Large intestine (tissue), 3 donors: ENCODE results near the gene CDH8. TPM values are rescaled to one million over a fixed set of nuclear protein-coding genes. Genes with fewer than 3 reads are reported as not detected.

Experiments used
- DNase-seq, 2 donors: peaks; one replicate each; pipeline versions ENCODE4 v3.0.0 to v3.0.0-alpha.2; 2013
- H3K27ac ChIP-seq: one replicate; pipeline ENCODE4 v1.5.1; 2013; ENCODE audit warnings: low read length
- H3K27me3 ChIP-seq: 2 replicates; pipeline ENCODE4 v1.6.1; 2013; ENCODE audit warnings: low read length; ENCODE audit not compliant: control insufficient read depth, insufficient read depth
- H3K36me3 ChIP-seq: 2 replicates; pipeline ENCODE4 v1.6.1; 2013; ENCODE audit warnings: low read length; ENCODE audit not compliant: control insufficient read depth, insufficient read depth
- H3K4me1 ChIP-seq: one replicate; pipeline ENCODE4 v1.6.1; 2013; ENCODE audit warnings: low read length; ENCODE audit not compliant: control insufficient read depth, insufficient read depth
- H3K4me3 ChIP-seq: one replicate; pipeline ENCODE4 v1.5.1; 2013; ENCODE audit warnings: low read length
- H3K9me3 ChIP-seq: one replicate; pipeline ENCODE4 v1.6.1; 2013; ENCODE audit warnings: mild to moderate bottlenecking, low read depth, low read length, moderate library complexity; ENCODE audit not compliant: control insufficient read depth
- WGBS: methylation state at CpG from one replicate; pipeline ENCODE4 v1.1.5; 2013; ENCODE audit warnings: low lambda C conversion rate; ENCODE audit not compliant: insufficient coverage; 5-methylcytosine and 5-hydroxymethylcytosine counted together
- polyA plus RNA-seq: library from polyadenylated mRNA; unstranded; fragments of 120-200 nt; gene quantifications from one replicate; pipeline ENCODE4 v1.2.1, GENCODE V29; 2013

The CDH8 gene
- polyA plus RNA-seq, 1 donor: 2.0 TPM

DNA sequence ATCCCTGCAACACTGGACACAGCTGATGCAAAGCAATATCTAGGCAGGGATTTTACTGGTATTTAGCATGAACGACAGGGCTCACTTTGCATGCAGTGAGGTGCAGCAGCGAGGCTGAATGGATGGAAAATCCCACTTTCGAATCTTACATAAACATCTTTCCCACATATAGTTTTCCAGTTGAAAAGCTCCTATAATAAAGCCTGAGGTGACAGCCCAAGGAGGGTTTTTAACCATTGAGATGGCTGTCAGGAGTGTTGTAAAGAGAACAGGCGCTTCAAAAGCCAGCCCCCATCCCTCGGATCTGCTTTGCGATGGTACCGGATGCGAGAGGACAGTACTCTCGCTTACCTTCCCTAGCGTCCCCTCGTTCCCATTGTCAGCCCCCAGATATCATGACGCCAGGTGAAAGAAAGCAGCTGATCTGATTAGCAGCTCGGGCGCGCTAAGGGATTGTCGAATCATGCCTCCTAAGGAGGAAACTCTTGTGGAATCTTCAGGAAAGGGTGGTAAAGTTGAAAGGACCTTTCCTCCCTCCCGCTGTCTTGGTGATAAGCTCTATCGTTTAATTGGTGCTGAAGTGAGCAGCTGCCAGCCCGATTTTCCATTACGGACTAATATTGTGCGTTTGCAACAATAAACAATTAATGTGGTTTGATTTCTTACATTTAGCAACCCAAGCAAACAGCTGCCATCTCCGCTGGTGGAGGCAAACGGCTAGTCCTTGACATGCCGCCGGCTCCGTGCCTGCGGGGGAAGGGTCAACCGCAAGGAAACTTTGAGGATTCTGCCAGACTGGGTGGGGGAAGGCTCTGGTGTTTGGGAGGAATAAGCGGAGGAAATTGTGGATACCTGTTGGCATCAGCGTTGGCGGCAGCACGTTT lies 1.8 kb downstream of the CDH8 start:
- Histone ChIP-seq H3K9me3 (no peaks in the 10 kb centered on the region), H3K27me3 (peaks cover 42% of the 10 kb centered on the region), H3K4me3 (peak overlapping the region; percentile 38), H3K27ac (no peak overlapping the region), H3K4me1 (no peaks in the 10 kb centered on the region), H3K36me3 (no peaks in the 10 kb centered on the region)
- no peak for DNase-seq
- no CpG with 5 or more reads among the region's 32 CpGs for WGBS

DNA sequence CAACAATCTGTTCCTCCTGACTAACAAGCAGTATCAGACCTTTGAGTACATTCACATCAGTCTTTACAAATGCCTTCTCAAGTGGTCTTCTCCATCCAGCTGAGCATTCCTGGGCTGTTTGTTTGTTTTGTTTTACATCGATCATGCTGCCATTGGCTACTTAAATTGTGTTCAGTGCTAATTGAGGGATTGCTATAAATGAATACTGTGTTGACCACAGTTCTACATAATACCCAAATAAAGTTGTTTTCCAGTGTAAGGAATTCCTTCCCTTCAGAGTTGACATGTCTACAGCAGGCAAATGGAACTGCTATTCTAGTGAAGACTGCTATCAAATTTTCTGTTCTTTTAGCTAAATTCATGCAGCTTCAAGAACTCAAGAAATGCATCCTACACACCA lies 3.2 kb downstream of the CDH8 start:
- Histone ChIP-seq H3K4me1 (no peaks in the 10 kb centered on the region), H3K27ac (no peak overlapping the region), H3K9me3 (no peaks in the 10 kb centered on the region), H3K27me3 (peaks cover 42% of the 10 kb centered on the region), H3K4me3 (no peak overlapping the region), H3K36me3 (no peaks in the 10 kb centered on the region)
- DNase-seq: no peak
- no CpG with 5 or more reads among the region's 1 CpG for WGBS

DNA sequence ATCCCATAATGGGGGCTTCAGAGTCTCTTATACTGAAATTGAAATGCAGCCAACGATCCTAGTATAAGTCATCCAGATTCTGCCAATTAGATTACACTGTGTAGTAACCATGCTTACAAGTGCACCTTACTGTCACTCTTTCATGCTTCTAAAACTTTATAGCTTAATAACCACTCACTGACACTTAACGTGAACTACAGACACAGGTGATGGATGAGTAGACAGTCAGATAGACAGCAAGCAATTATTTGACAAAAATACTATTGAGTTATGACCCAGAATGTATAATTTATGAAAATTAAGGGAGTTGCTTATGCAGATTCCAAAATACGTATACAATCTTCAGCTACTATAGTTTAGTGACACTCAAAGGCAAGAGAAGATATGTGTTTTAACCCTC lies 6.3 kb downstream of the CDH8 start:
- no peaks in the 10 kb centered on the region for H3K36me3 ChIP-seq
- H3K4me1 ChIP-seq: no peaks in the 10 kb centered on the region
- H3K27me3 ChIP-seq: peaks cover 15% of the 10 kb centered on the region
- WGBS: 100% methylated on average over 1 of the region's 3 CpGs
- no peak overlapping the region for H3K27ac ChIP-seq
- no peaks in the 10 kb centered on the region for H3K9me3 ChIP-seq
- H3K4me3 ChIP-seq: no peak overlapping the region
- DNase-seq: no peak

DNA sequence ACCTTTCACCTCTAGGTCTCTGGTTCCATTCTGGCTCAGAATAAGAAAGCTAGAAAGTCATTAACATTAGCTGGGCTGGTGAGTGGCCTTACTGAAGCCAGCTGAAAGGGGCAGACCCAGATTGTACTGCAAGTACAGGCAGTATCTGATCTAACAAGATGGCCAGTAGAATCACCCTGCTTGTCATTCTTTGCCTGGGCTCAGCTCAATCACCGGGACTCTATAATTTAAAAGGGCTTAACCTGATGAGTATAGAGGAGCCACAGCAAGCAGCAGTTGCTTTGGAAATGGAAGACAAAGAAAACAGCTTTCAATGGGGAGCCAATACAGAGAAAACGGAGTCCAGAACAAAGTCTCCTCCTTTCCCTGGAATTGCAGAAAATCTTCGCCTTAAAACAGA lies 13.6 kb downstream of the CDH8 start:
- no peak for DNase-seq
- Histone ChIP-seq H3K4me1 (no peaks in the 10 kb centered on the region), H3K27me3 (no peaks in the 10 kb centered on the region), H3K27ac (no peak overlapping the region), H3K36me3 (no peaks in the 10 kb centered on the region), H3K9me3 (no peaks in the 10 kb centered on the region), H3K4me3 (no peak overlapping the region)
- WGBS: 100% methylated on average over 1 of the region's 3 CpGs

DNA sequence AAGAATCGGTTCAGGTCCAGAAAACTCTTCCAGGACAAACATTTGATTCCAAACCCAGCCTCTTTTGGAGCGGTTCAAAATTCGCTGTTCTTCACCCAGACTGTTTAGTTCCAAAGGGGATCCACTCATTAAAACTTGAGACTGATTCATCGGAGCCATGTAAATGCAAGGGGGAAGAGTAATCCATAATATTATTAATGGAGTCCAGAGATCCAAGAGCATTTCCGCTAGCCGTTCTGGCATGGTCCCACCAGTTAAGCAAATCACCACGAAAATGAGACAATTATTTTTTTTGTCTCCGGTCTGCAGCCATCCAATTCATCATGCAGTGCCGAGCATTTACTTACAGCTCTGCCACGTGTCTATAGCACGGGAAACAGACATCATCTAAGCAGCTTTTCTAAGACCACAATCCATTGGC lies 15.1 kb downstream of the CDH8 start:
- Histone ChIP-seq H3K27ac (no peak overlapping the region), H3K9me3 (no peaks in the 10 kb centered on the region), H3K4me1 (no peaks in the 10 kb centered on the region), H3K36me3 (no peaks in the 10 kb centered on the region), H3K4me3 (no peak overlapping the region), H3K27me3 (no peaks in the 10 kb centered on the region)
- peak in 1 of 2 donors; percentile 3 for DNase-seq
- WGBS: 80% methylated on average over 5 of the region's 11 CpGs

DNA sequence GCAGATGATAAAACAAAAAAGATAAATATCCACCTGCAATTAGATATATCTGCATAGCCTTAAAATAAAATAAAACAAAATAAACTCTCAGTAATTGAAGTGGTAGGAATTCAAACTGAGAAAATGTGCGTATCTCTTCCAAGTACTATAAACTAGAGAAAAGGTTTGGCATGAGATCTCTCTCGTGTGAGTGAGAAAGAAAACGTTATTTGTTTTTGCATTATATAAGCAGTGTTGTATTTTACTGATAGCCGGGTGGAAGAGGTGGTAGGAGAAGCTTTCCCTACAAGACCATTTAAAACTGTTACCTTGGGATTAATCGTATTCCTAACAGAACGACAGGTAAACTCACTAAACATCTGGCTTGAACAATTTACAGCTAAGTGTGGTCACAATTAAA lies 15.6 kb downstream of the CDH8 start:
- H3K27ac ChIP-seq: no peak overlapping the region
- H3K9me3 ChIP-seq: no peaks in the 10 kb centered on the region
- WGBS: 100% methylated on average over 2 of the region's 6 CpGs
- H3K4me1 ChIP-seq: no peaks in the 10 kb centered on the region
- H3K27me3 ChIP-seq: no peaks in the 10 kb centered on the region
- no peak overlapping the region for H3K4me3 ChIP-seq
- H3K36me3 ChIP-seq: no peaks in the 10 kb centered on the region
- DNase-seq: no peak

DNA sequence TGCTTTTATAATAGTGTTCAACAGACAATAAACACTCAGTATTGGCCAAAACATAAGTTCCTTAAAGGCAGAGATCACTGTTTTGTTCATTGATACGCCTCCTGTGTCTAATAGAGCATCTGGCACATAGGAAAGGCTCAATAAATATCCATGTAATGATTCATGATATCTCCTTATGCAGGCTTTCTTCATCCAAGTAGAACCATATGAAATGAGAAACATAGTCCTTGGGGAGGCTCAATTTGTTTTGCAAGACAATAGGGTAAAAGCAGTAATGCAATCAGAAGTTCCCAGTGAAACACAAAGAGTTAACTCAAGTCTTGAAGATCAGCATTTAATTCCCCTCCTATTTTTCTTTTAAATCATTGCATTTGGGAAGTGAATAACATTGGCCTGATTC lies 16.4 kb downstream of the CDH8 start:
- no CpG with 5 or more reads among the region's 1 CpG for WGBS
- no peaks in the 10 kb centered on the region for H3K36me3 ChIP-seq
- DNase-seq: no peak
- H3K9me3 ChIP-seq: no peaks in the 10 kb centered on the region
- no peaks in the 10 kb centered on the region for H3K27me3 ChIP-seq
- no peak overlapping the region for H3K27ac ChIP-seq
- no peak overlapping the region for H3K4me3 ChIP-seq
- H3K4me1 ChIP-seq: no peaks in the 10 kb centered on the region

DNA sequence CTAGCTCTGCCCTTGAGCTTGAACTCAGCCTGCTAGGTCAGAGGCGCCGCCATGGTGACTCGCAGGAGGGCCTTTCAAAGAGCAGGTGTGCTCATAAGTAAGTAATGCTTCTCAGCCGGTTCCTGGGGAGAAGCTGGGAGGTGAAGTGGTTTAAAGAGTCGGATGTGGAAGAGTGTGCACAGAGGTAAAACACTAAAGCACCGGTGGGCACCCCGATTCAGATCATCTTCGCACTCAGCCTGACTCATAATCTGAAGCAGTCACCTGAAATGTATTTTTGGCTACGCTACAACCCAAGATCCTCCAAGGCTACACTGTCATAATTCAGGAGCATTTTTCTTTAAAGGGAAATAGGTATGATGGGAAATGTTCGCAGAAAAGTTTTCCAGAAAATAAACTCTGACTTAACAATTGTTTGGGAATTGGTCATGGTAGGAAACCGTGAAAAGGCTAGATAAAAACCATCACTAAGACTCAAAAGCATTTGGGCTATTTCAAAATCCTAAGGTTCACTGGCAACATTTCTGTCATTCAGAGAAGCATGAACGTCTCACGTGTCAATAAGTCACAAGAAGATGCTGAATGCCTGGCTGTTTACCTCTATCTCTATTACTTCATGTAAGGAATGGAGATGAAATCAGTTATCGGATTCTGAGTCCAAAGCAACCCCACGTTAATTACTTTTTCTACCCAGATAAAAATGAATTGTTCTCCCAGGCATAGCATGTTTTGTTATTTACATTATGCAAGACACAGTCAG lies 17.8 kb downstream of the CDH8 start:
- DNase-seq: no peak
- H3K9me3 ChIP-seq: no peaks in the 10 kb centered on the region
- H3K36me3 ChIP-seq: no peaks in the 10 kb centered on the region
- no peaks in the 10 kb centered on the region for H3K4me1 ChIP-seq
- H3K27ac ChIP-seq: no peak overlapping the region
- no peaks in the 10 kb centered on the region for H3K27me3 ChIP-seq
- WGBS: 93% methylated on average over 3 of the region's 15 CpGs
- H3K4me3 ChIP-seq: no peak overlapping the region

DNA sequence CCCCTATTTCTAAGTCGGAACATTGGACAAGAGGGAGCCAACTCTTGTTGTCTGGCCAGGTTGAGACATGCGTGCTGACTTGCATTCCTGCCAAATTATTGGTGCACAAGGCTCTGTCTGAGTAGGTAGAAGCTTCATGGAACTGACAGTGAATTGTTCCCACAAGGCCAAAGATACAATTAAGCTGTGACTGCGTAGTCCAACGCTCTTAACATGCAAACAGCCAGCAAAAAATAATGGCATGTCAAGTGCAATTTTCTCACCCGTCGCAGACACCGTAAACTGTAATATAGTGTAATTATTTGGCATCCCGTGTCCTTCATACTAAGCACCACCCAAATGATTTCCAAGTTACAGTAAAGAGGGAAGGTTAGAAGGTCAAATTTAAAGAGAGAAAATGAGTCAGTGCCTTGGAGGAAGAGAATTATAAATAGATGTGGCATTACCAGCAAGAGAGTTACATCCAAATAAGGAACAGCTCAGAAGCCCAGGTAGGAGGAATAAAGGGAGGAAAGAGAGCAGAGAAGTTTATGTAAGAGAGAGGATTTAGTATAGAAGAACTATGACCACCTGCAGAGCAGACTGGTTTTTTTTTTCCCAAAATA lies 21.8 kb downstream of the CDH8 start:
- no peaks in the 10 kb centered on the region for H3K27me3 ChIP-seq
- no peaks in the 10 kb centered on the region for H3K4me1 ChIP-seq
- H3K36me3 ChIP-seq: no peaks in the 10 kb centered on the region
- no peak for DNase-seq
- no peak overlapping the region for H3K4me3 ChIP-seq
- 70% methylated on average over 1 of the region's 8 CpGs for WGBS
- no peaks in the 10 kb centered on the region for H3K9me3 ChIP-seq
- no peak overlapping the region for H3K27ac ChIP-seq

DNA sequence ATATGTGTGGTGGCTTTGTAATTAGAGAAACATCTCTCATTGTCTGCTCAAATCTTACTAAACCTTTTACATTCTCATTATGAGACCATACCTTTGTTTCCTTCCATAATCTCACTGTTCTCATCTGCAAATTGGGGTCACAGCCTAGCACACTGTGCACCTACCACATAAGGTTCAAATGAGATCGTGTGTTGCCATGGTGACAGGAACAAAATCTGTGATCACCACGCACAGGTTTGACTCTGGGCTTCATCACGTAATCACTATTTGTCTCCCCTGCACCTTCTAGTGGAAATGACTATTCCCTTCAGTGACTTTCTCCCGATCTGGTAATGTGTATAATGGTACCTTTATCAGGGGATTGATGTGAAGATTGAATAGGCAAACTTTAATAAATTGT lies 26.1 kb downstream of the CDH8 start:
- no peak for DNase-seq
- H3K27me3 ChIP-seq: no peaks in the 10 kb centered on the region
- H3K27ac ChIP-seq: no peak overlapping the region
- no peaks in the 10 kb centered on the region for H3K4me1 ChIP-seq
- H3K4me3 ChIP-seq: no peak overlapping the region
- no peaks in the 10 kb centered on the region for H3K9me3 ChIP-seq
- WGBS: 60% methylated on average over 1 of the region's 4 CpGs
- H3K36me3 ChIP-seq: no peaks in the 10 kb centered on the region
